Glomerular endothelial cell (primary cell): ENCODE measurements around the gene PPP1R3G. TPM values are rescaled to one million over a fixed set of nuclear protein-coding genes. Genes with fewer than 3 reads are reported as not detected.

Experiments
- DNase-seq: peaks from one replicate; pipeline ENCODE4 v3.0.0-alpha.2; 2011; ENCODE audit warnings: low read depth, low spot score; ENCODE audit errors: extremely low read depth
- total RNA-seq: library from RNA; depleted of rRNA; stranded (reverse); fragments of >200 nt; gene quantifications from 2 replicates; pipeline ENCODE4 v1.2.3, GENCODE V29; 2015

The PPP1R3G gene
- total RNA-seq, 1 donor from 2014 or later, result 0.70 TPM

- no peak for DNase-seq
Observed at GRCh38 chr6:5071216-5071615, 13.9 kb upstream of the PPP1R3G start.

- no peak for DNase-seq
Observed at GRCh38 chr6:5072440-5072839, 12.7 kb upstream of the PPP1R3G start.

GRCh38 chr6:5073992-5074391, 11.1 kb upstream of the PPP1R3G start:
- no peak for DNase-seq

- no peak for DNase-seq
Observed at GRCh38 chr6:5076931-5077330, 8.2 kb upstream of the PPP1R3G start.

GRCh38 chr6:5078121-5078669, 6.9 kb upstream of the PPP1R3G start:
- DNase-seq, result no peak

GRCh38 chr6:5079692-5080091, 5.4 kb upstream of the PPP1R3G start:
- no peak for DNase-seq

GRCh38 chr6:5080574-5080973, 4.6 kb upstream of the PPP1R3G start:
- DNase-seq, result no peak

GRCh38 chr6:5081182-5081581, 4.0 kb upstream of the PPP1R3G start:
- no peak for DNase-seq

- DNase-seq, result no peak
Observed at GRCh38 chr6:5081955-5082354, 3.2 kb upstream of the PPP1R3G start.

GRCh38 chr6:5082487-5083306, 2.4 kb upstream of the PPP1R3G start:
- no peak for DNase-seq

- DNase-seq, result no peak
Observed at GRCh38 chr6:5083307-5083583, 1.9 kb upstream of the PPP1R3G start.

- DNase-seq, result no peak
Observed at GRCh38 chr6:5083813-5084359, 1.3 kb upstream of the PPP1R3G start.

GRCh38 chr6:5084360-5084780, 771 bp upstream of the PPP1R3G start:
- DNase-seq, result no peak

GRCh38 chr6:5085648-5086293, 630 bp downstream of the PPP1R3G start:
- DNase-seq, result no peak

GRCh38 chr6:5086294-5086890, 1.3 kb downstream of the PPP1R3G start:
- no peak for DNase-seq

GRCh38 chr6:5087389-5087788, 2.2 kb downstream of the PPP1R3G start:
- no peak for DNase-seq

GRCh38 chr6:5088780-5089179, 3.6 kb downstream of the PPP1R3G start:
- DNase-seq, result no peak

- DNase-seq, result no peak
Observed at GRCh38 chr6:5089481-5090438, 4.6 kb downstream of the PPP1R3G start.

GRCh38 chr6:5090603-5091002, 5.5 kb downstream of the PPP1R3G start:
- DNase-seq, result no peak
